Choroid plexus epithelial cell (primary cell): ENCODE measurements around the gene CFAP58.

Experiments
- DNase-seq: peaks from one replicate; pipeline ENCODE4 v3.0.0-alpha.2; 2010; ENCODE audit warnings: low read depth
- H3K4me3 ChIP-seq: 2 replicates; pipeline ENCODE4 v1.5.1; 2011; ENCODE audit warnings: low read depth, mild to moderate bottlenecking, control low read depth, low read length, moderate library complexity
- TF ChIP-seq, protein P1 (sequence below): conservative IDR thresholded peaks from 2 replicates; pipeline ENCODE4 v1.5.1; 2011; ENCODE audit warnings: low read depth, mild to moderate bottlenecking, control low read depth, inconsistent platforms, low read length, moderate library complexity

The CFAP58 gene

DNA sequence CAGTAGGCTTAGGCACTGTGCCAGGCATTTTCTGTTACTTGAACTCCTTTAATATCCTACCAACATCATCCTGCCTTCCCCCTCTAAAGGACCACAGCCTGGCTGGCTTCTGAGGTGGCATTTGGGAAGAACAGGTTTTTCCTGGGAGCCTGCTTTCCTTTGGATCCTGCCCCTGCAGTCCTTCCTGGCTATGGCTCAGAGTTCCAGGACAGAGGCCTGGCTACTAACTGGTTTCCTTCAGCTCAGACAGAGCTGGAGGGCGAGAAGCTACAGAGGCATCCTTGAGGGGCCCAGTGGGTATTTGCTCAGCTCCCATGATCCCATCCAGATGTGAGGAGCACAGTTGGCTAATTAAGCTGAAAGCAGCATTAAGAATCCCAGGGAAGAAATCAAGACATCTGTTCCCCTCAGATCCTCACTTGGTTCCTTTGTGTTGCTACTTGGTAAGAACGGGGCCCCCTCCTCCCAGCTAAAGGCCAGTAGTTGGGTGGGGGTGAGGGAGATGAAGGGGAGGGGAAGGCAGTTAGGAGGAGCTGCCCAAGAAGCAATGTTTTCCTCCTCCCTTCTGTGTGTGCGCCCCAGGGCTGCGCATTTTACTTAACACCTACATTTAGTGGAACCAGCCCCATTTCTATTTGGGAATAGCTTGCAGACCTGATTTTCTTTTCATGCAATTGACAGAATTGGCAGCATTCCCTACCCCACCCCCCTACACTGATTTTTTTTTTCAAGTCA, 144.9 kb downstream of the CFAP58 start:
- DNase-seq: no peak
- TF ChIP-seq, protein P1, sequence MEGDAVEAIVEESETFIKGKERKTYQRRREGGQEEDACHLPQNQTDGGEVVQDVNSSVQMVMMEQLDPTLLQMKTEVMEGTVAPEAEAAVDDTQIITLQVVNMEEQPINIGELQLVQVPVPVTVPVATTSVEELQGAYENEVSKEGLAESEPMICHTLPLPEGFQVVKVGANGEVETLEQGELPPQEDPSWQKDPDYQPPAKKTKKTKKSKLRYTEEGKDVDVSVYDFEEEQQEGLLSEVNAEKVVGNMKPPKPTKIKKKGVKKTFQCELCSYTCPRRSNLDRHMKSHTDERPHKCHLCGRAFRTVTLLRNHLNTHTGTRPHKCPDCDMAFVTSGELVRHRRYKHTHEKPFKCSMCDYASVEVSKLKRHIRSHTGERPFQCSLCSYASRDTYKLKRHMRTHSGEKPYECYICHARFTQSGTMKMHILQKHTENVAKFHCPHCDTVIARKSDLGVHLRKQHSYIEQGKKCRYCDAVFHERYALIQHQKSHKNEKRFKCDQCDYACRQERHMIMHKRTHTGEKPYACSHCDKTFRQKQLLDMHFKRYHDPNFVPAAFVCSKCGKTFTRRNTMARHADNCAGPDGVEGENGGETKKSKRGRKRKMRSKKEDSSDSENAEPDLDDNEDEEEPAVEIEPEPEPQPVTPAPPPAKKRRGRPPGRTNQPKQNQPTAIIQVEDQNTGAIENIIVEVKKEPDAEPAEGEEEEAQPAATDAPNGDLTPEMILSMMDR: no peak
- no peak overlapping the region for H3K4me3 ChIP-seq

DNA sequence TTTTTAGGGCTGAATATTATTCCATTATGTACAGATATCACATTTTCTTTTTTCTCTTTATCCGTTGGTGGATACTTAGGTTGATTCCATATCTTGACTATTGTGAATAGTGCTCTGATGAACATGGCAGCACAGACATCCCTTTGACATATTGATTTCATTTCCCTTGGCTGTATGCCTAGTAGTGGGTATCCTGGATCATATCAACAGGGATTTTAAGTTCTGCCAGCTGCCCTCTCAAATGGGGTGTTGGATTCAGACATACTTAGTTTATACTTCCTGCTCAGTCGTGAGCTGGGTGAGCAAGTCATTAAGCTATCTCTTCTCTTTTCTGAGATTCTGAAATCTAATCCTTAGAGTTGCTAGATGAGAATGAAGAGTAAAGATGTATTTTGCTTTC, 147.8 kb downstream of the CFAP58 start:
- no peak overlapping the region for H3K4me3 ChIP-seq
- TF ChIP-seq, protein P1: no peak
- DNase-seq: no peak

DNA sequence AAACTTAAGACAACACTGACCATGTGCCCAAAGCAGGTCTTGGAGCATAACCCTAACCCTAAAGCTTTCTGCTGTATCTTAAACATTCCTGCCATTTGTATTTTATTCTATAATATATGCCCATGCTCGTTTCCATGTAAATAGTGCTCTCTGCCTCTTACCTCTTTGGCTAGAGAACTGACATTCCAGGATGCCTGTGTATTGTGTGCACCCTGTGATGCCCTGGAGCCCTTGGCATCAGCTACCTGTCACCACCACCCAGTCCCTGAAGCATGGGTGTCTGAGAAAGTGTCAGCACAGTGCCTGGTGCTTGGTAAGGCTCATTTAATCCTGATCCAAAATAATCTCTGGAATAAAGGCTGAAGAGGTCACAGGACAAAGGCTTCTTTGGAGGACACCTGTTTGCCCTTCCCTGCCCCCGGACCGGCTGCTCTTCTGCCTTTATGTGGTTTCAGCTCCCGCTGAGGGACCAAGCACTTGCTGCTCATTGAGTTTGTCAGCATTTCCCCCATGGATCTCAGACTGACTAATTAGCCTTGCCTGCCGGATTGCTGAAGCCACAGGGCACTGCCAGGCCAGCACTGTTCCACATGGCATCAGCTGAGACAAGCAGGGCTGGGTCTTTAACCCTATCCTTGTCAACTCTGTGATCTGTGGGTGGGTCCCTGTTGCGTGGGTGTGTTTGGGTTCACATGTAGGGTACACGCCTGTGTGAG, 148.4 kb downstream of the CFAP58 start:
- TF ChIP-seq, protein P1: no peak
- no peak for DNase-seq
- no peak overlapping the region for H3K4me3 ChIP-seq

DNA sequence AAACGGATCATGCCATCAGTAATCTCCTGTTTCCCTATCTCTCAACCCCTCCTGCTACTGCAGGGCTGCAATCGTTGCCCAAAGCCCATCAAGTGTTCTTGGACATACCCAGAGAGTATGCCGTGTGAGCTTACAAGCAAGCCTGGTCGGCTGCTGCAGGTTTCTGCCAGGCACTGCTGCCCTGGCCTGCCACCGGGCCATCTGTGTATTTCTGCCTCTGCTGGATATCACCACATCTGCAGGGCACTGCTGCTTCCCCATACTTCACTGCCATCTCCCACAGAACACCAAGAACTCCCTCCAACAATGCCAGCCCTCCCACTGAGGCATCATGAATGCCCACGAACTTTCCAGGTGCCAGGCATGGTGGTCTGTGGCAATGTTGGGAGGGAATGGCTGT, 149.3 kb downstream of the CFAP58 start:
- no peak overlapping the region for H3K4me3 ChIP-seq
- TF ChIP-seq, protein P1: no peak
- no peak for DNase-seq
